Islet precursor cell (in vitro differentiated cells): ENCODE results near the gene ANKMY1.

Source experiments
- DNase-seq: peaks from one replicate; pipeline ENCODE4 v3.0.0-alpha.2; 2018

ANKMY1 gene

DNA sequence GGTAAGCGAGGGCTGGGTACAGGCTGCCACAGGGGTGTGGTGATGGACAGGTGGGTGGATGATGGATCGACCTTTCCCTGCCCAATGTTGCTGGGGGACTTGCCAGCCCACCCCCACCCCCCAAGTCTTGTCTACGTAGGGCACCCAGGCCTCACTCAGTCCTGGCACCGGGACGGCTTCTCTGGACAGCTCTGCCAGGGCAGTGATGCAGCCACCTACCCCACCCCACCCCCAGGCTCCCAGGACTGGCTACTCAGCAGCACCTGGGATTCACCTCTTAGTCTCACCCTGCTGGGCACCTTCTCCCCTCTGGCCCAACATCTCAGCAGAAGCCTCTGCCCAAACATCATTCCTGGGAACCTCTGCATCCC is 55.7 kb downstream of the ANKMY1 start:
- DNase-seq: peak; percentile 33

DNA sequence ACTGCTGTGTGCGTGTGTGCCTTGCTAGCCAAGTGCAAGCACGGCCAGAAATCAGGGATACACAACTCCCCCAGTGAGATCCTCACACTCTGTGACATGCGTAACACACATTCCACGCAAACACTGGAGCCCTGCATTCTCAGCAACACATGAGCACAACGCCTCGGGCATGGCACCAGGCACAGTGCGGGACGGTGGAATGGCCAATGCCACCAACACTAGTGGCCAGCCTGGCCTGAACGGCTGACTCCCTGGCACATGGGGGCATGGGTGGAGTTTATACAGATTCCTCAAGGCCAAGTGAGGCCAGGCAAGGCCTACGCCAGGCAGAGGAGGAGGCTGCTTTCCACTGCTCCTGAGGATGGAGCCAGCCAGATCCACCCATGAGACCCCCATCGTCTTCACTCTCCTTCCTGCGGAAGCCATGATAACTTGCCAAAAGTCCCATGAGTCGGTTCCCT is 56.2 kb downstream of the ANKMY1 start:
- DNase-seq: peak; percentile 44

- no peak for DNase-seq
Measured at GRCh38 chr2:240500561-240501423, 57.0 kb downstream of the ANKMY1 start.

GRCh38 chr2:240499309-240500301 is 58.2 kb downstream of the ANKMY1 start:
- no peak for DNase-seq

DNA sequence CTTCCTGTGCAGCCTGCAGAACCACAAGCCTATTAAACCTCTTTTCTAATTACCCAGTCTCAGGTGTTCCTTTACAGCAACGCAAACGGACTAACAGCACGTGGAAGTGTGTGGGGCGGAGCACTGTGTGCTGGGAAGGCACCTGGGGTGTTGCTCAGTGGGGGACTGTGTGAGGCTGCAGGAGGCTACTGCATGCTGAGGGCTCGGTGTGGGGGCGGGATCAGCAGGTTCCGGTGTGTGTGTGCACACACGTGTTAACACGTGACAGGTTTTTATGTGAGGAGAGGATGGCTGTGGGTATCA is 58.9 kb downstream of the ANKMY1 start:
- no peak for DNase-seq

- DNase-seq: no peak
Measured at GRCh38 chr2:240498171-240498957, 59.4 kb downstream of the ANKMY1 start.

- DNase-seq: peak; percentile 62
Measured at GRCh38 chr2:240497082-240497481, 60.7 kb downstream of the ANKMY1 start.

- peak; percentile 54 for DNase-seq
Measured at GRCh38 chr2:240494942-240495341, 62.8 kb downstream of the ANKMY1 start.

DNA sequence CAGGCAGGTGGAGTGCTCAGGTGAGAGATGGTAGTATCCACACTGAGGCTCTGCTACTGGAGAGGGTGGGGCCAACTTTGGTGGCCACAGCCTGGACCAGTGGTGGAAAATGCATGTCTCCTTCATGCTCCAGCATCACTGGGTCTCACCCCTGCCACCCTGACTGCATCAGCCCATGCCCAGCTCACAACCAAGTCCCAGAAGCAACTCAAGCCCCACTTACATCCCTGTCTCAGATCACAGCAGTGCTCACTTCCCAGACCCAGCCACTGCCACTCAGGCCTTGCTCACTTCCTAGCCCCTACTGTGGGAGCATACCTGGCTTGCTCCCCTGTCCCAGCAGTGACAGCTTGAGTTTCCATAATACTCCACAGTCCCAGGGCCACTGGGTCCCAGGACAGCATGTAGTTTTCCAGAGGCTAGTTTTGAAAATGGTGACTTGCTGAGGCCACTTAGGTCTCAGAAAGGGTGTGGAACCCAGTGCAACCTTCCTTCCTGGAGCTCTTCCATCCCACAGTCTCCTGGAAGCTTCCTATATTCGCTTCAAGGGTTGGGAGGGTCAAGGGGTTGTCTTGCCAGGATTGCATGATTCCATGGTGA is 63.5 kb downstream of the ANKMY1 start:
- DNase-seq: no peak

- DNase-seq: no peak
Measured at GRCh38 chr2:240491483-240491882, 66.3 kb downstream of the ANKMY1 start.

- DNase-seq: no peak
Measured at GRCh38 chr2:240482141-240482540, 75.6 kb downstream of the ANKMY1 start.

DNA sequence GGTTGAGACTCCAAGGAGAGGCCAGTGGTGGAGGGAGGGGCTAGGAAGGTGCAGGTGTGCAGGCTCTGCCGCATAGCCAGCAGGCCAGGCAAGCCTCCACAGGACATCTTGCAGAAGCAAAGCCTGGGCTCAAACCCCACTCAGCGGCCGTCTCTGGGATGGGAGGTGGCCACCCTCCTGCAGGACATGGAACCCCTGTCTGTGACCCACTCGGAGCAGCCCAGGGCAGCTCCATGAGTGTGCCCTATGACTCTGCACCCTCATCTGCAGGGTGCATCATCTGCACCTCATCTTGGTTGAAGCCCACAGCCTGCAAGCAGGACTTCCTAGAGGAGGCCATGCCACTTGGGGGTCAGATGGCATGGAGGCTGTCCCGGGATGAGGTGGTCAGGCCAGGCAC is 76.1 kb downstream of the ANKMY1 start:
- DNase-seq: no peak

DNA sequence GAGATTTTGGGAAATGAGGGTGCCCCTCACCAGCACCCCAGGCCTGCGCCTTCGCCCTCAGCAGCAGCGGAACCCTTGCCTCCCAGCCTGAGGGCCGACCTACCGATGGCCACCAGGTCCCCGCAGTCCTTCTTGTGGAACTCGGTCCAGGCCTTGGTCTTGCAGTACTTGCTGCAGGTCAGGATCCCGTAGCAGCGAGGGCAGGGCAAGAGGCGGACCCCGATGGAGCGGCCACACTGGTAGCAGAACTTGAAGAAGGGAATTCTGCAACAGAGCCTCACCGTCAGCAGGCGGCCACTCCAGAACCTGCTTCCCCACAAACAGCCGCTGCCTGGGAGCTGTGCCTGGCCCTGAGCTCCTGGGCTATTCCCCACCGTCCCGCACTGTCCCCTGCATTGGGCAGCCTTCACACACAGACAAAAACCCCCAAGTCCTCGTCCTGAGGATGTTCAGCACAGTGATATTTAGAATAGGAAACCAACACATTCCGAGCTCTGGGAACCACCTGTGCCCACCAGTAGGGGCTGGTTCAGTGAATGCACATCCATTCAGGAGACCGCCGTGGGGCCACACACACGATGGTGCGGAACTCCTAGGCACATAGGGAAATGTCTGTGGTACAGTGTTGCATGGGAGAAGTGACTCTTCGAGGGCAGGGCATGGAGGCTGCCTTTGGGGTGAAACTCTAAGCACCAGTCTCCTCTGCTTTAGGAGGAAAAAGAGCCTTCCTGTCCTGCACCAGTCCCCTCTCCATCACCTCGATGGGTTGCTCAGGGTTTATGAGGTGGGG is 76.8 kb downstream of the ANKMY1 start:
- DNase-seq: no peak

- DNase-seq: no peak
Measured at GRCh38 chr2:240479111-240479501, 78.7 kb downstream of the ANKMY1 start.

DNA sequence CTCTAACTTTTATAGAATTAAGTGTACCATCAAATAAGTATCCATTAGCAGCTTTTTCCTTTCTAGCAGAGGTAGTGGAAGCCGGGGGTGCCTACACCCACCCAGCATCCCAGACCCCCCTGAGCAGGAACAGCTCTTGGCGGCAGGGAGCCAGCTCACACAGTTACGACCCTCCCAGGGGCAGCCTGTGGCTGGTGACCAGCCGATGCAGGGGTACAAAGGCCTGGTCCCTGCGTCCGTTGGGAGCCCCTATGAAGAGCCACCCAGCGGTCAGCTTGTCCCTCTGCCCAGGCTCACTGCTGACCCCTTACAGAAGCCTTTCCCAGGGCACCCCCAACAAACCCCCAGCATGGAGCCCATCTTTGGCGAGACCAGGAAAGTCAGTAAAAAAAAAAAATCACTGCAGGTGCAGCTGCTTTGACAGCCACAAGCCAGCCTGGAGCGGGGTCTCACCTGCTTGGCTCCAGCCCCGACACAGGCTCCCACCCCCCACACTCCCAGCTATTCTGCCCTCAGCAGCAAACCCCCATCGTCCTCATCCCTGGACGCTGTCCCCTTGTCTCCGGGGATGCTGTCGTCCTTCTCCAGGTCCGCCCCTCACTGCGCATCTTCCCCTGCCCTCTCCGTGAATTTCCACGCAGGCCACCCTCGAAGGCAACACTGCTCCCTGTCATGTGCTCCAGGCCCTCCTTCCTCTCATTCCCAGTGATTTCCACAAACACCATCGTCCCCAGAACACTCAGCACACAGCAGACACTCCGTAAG is 79.3 kb downstream of the ANKMY1 start:
- DNase-seq: no peak

GRCh38 chr2:240477916-240478315 is 79.9 kb downstream of the ANKMY1 start:
- DNase-seq: no peak

- no peak for DNase-seq
Measured at GRCh38 chr2:240473211-240473610, 84.6 kb downstream of the ANKMY1 start.

- no peak for DNase-seq
Measured at GRCh38 chr2:240472078-240472790, 85.6 kb downstream of the ANKMY1 start.

GRCh38 chr2:240469740-240470139 is 88.0 kb downstream of the ANKMY1 start:
- DNase-seq: no peak

DNA sequence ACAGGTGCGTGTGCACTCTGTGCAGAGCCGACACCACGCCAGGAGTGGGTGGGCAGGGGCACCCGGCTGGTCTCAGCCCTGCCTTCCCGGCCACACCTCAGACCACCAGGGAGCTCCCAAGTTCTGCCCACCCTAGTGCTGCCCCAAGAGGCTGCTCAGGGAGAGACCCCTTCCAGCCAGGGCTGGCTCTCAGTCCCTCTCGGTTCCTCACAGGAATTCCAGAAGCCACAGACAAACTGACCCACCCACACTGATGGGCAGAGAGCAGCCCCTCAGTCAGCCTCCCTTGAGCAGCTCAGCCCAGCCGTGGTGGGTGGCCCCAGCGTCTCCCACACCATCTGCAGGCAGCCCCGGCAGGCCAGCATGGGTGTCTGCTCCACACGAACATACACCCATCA is 88.5 kb downstream of the ANKMY1 start:
- DNase-seq: peak; percentile 62
